ENCODE measurements around the gene RUNX3.

The RUNX3 gene

GRCh38 chr1:24963099-24963872 is 33.2 kb upstream of the RUNX3 start:
- DNase-seq: no peak

- no peak for DNase-seq
These were observed 32.1 kb upstream of the RUNX3 start for GRCh38 chr1:24961961-24962861.

DNA sequence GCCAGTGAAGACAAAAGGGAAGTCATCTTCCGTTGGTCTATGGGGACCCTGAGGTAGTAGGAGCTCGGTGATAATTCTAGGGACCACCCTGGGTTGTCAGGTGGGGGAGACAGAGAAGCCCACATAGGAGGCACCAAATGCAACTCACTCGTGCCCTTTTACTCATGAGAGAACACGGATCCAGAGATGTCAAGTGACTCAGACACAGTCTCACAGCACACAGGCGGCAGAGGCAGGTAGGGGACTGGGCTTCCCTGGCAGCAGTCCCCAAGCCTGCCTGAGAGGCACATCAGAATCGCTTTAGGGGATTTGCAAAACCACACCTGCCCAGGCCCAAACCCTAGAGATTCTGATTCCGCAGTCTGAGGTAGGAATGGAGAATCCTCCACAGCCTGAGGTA is 31.3 kb upstream of the RUNX3 start:
- no peak for DNase-seq

DNA sequence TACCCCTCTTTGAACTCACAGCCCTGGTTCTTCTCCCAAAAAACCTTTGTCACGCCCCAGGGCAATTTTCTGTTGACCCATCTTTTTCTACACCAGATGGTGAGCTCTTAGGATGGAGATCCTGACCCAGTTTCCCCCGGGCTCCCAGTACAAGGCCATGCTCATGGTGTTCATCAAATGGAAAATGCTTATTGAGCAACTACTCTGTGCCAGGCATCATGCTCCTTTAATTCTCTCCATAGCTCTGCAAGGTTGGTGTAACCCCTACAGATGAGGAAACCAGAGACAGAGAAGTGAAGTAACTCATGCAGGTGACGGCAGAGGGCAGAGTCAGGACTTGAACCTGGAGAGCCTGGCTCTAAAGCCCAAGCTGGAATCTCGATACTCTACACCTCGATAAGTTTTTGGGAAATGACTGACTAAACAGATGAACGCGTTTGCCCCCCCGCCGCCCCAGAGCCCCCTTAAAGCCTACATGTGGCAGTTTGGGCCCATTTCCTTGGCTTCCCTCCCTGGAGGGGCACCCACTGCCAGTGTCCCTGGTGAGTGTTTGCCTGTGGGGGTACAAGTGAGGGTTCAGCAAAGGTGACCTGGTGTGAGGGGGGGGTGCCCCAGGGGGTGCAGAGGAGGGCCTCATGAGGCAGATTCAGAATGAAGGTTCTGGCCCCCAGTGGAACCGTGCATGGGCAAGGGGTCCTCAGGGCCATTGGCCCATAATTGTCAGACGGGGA is 30.2 kb upstream of the RUNX3 start:
- no peak for DNase-seq

DNA sequence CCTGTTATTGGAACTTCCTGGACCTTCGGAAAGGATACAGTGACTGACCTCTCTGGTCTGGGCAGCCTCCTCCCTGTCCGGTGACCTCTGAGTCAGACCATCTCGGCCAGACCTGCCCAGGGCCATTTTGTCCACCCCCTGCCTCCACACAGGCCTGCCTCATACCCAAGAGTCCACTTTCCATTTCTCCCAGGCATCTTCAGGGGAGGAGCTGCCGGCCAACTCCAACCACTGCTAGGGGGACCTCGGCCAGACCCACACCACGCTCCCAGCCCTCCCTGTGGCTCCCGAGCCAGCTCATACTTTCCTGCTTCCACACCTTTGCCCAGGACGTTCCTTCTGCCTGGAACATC is 29.5 kb upstream of the RUNX3 start:
- no peak for DNase-seq

- no peak for DNase-seq
These were observed 28.9 kb upstream of the RUNX3 start for GRCh38 chr1:24958766-24959622.

DNA sequence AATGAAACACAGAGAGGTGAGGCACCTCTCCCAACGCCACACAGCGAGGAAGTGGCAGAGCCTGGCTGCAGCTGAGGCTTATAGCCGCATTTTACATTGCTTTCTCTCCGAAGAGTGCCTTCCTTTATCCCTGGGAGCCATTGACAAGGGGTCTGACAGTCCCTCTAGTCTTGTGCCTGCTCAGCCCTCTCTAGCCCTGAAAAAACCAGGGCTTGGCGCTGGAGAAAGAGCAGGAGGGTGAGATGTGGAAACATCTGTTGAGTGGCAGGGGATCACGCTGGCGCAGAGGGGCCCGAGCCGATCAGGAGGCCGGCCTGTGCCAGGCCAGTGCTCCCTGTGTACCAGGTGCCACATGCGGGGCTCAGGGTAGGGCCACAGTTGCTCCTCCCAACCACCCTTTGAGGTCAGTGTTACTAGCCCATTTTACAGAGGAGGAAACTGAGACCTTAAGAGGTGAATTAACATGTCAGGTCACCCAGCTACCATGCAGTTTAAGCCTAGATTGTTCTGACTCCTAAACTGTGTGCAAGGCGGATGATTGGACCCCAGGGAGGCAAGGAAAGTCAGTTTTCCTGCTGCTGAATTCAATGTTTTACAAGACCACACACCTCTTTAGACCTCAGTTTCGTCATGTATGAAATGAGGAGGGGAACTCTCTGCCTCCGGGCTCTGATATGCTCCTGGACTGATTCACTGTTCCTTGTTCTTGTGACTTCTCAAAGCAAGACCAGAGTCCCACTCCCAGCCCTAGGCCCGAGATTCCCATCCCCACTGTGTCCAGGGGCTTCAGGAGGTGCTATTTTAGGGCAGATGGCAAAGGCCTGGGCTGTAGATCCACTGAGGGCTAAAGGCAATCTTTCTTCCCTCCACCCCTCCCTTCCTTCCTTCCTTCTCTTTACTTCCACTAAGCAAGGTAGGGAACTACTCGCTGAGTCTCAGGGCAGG is 28.0 kb upstream of the RUNX3 start:
- no peak for DNase-seq

- DNase-seq: no peak
These were observed 27.1 kb upstream of the RUNX3 start for GRCh38 chr1:24957016-24957807.

GRCh38 chr1:24955779-24956365 is 25.8 kb upstream of the RUNX3 start:
- DNase-seq: no peak

- DNase-seq: no peak
These were observed 25.1 kb upstream of the RUNX3 start for GRCh38 chr1:24955161-24955560.

- no peak for DNase-seq
These were observed 24.6 kb upstream of the RUNX3 start for GRCh38 chr1:24954631-24955030.

DNA sequence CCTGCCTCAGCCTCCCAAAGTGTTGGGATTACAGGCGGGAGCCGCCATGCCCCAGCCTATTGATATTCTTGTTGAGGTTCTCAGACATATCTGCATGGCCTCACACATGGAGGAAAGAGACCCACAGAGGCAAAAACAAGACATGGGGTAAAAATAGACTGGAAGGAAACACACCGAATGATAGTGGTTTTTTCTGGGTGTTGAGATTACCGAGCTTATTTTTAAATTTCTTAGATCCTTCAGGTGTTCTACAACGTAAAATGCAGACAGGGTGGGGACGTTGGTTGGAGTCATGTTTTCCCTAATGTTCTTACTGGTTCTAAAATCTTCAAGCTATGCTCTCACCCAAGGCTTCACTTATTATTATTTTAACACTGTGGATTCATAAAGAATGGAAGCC is 23.9 kb upstream of the RUNX3 start:
- DNase-seq: no peak

DNA sequence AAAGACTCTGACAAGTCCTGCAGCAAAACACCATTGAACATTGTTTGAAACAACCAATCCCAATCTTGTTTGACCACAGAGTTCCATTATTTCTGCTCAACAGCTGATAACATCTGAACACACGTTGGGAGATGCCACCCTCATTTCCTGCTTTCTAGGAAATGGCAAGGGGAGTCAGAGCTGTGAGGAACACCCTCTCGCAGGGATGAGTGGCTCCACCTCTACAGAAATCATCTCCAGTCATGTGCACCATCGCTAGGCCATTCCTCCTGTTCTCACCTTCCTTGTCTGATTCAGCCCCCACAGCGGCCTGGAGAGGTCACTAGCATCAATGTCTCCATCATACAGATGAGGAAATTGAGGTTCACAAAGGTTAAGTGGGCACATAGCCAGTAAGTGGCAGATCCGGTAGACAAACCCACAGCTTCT is 22.4 kb upstream of the RUNX3 start:
- no peak for DNase-seq

DNA sequence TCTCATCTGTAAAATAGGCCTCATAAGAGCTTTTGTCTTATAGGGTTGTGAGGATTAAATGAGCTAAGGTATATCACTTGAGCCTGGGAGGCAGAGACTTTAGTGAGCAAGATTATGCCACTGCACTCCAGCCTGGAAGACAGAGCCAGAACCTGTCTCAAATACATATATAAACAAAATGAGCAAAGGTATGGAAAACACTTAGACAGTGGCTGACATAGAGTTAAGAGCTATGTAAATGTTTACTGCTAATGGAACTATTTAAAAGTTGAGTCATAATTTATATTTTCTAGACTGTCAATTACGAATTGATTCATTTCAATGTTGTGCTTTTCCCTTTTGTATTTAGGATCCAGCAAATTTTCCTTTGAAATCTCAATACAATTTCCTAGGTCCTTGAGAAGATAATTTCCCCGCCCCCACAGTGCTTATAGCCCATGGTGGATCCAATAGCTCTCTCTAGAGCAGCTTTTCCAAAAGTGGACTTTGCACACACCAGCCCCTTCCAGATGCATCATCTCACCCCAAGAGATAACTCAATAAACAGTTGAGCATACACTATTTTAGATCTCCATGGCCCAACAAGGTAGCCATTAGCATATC is 21.8 kb upstream of the RUNX3 start:
- DNase-seq: no peak

DNA sequence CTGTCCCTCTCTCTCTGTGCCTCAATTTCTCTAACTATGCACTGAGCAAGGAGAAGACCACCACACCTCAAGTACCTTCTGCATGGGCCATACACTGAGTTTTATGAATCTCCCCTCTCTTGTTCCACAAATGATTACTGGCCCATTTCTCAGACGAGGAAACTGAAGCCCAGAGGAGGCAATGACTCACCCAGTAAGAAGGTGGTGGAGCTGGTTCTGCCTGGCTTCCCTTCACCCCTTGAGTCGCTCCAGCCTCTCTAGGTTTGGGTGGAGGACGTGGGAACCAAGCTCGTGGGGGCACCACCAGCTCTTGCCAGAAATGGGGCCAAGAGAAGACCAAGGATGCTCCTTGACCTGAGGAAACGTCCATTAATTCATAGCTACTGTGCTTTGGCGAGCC is 21.3 kb upstream of the RUNX3 start:
- no peak for DNase-seq

GRCh38 chr1:24949331-24949881 is 19.3 kb upstream of the RUNX3 start:
- no peak for DNase-seq

GRCh38 chr1:24948079-24948827 is 18.2 kb upstream of the RUNX3 start:
- no peak for DNase-seq

- DNase-seq: no peak
These were observed 17.0 kb upstream of the RUNX3 start for GRCh38 chr1:24946861-24947658.

All from DMS153 (cell line).